GM21529 (cell line): ENCODE measurements around the gene POLR3K.
"Not testable (repeated sequence)": the region's sequence is repeated elsewhere in the genome, so short reads cannot be mapped to it uniquely, and the experiment has no call there.

Experiments
- ATAC-seq: cut with Tn5 transposase; IDR thresholded peaks from one replicate; pipeline ENCODE4 v1.9.1; 2021; ENCODE audit not compliant: unreplicated experiment

The POLR3K gene

GRCh38 chr16:24151-24550, 29.3 kb downstream of the POLR3K start:
- ATAC-seq = not testable (repeated sequence)

DNA sequence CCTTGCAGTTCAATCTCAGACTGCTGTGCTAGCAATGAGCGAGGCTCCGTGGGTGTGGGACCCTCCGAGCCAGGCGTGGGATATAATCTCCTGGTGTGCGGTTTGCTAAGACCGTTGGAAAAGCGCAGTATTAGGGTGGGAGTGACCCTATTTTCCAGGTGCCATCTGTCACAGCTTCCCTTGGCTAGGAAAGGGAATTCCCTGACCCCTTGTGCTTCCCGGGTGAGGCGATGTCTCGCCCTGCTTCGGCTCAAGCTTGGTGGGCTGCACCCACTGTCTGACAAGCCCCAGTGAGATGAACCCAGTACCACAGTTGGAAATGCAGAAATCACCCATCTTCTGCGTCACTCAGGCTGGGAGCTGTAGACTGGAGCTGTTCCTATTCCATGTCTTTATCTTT, 32.5 kb downstream of the POLR3K start:
- ATAC-seq = not testable (repeated sequence)

- not testable (repeated sequence) for ATAC-seq
These were observed 36.2 kb downstream of the POLR3K start for GRCh38 chr16:17062-17765.

GRCh38 chr16:10772-11171, 42.6 kb downstream of the POLR3K start:
- ATAC-seq = not testable (repeated sequence)

DNA sequence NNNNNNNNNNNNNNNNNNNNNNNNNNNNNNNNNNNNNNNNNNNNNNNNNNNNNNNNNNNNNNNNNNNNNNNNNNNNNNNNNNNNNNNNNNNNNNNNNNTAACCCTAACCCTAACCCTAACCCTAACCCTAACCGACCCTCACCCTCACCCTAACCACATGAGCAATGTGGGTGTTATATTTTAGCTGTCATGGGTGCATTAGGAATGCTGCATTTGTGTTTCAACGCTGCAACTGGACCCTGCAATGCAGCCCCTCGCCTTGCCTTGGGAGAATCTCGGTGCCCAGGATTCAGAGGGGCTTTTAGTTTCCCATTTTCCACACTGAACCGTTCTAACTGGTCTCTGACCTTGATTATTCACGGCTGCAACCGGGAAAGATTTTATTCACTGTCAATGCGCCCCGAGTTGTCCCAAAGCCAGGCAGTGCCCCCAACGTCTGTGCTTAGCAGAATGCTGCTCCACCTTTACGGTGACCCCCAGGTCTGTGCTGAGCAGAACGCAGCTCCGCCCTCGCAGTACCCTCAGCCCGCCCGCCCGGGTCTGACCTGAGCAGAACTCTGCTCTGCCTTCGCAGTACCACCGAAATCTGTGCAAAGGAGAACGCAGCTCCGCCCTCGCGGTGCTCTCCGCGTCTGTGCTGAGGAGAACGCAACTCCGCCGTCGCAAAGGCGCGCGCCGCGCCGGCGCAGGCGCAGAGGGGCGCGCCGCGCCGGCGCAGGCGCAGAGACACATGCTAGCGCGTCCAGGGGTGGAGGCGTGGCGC, 43.3 kb downstream of the POLR3K start:
- no peak for ATAC-seq
